Esophagus muscularis mucosa (tissue), 4 donors: Measurements from ENCODE around the gene MEIS2.

Source experiments
- EP300 ChIP-seq: sonication (generic); formaldehyde crosslinking; IDR thresholded peaks from one replicate; pipeline ENCODE4 v1.6.1; 2017; ENCODE audit warnings: antibody characterized with exemption
- POLR2A ChIP-seq: fragments of 450-650 bp; IDR thresholded peaks from one replicate; pipeline ENCODE4 v1.6.1; 2017; ENCODE audit warnings: antibody characterized with exemption, moderate library complexity, mild to moderate bottlenecking, low read depth
- POLR2AphosphoS5 ChIP-seq, 2 donors: sonication (generic); formaldehyde crosslinking; IDR thresholded peaks; one replicate each; pipeline ENCODE4 v1.6.1; 2017; ENCODE audit warnings: antibody characterized with exemption in 2 of 2
- TF ChIP-seq, protein P1 (sequence below), 3 experiments: fragments of 200-600 bp in 2 of 3; fragments of 450-650 bp in 1 of 3; sonication (generic) in 2 of 3; IDR thresholded peaks; one replicate each; pipeline ENCODE4 v1.5.1; 2017 to 2019; ENCODE audit warnings: antibody characterized with exemption in 3 of 3, mild to moderate bottlenecking in 2 of 3, moderate library complexity in 1 of 3

DNA sequence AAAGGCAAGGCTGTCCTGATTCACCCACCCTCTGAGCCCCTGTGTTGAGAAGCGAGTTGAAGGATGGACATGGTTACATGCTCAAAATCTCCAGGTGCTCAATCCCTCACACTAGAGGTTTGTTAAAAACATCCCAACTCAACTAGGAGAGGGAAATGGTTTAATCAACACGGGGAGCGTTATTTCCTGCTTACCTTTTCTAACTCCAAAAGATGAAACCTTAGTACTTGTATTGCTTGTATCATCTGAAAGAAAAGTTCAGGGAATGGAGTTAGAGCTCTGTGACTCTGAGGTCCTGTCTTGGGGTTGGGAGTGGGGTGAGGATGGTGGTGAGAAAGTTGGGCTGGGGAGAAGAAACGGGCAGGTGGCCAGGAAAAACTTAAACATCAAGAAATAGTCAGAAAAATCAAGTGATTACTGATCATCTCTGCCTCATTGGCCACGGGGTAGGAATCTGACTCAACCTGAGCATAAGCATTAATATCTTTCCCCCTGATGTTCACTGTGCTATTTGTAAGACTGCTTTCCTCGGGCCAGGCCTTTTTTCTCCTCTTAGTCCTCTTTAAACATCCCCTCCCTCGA, 5.9 kb downstream of the MEIS2 start:
- TF ChIP-seq POLR2A (no peak), POLR2AphosphoS5 (IDR thresholded peaks at IDR 0.05) (no peak), EP300 (no peak)
- TF ChIP-seq, protein P1, sequence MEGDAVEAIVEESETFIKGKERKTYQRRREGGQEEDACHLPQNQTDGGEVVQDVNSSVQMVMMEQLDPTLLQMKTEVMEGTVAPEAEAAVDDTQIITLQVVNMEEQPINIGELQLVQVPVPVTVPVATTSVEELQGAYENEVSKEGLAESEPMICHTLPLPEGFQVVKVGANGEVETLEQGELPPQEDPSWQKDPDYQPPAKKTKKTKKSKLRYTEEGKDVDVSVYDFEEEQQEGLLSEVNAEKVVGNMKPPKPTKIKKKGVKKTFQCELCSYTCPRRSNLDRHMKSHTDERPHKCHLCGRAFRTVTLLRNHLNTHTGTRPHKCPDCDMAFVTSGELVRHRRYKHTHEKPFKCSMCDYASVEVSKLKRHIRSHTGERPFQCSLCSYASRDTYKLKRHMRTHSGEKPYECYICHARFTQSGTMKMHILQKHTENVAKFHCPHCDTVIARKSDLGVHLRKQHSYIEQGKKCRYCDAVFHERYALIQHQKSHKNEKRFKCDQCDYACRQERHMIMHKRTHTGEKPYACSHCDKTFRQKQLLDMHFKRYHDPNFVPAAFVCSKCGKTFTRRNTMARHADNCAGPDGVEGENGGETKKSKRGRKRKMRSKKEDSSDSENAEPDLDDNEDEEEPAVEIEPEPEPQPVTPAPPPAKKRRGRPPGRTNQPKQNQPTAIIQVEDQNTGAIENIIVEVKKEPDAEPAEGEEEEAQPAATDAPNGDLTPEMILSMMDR (IDR thresholded peaks at IDR 0.05) = no peak
